Fibroblast of skin of scalp (primary cell): Measurements from ENCODE around the gene RETSAT.
"Not testable (repeated sequence)": the region's sequence is repeated elsewhere in the genome, so short reads cannot be mapped to it uniquely, and the experiment has no call there.

Source experiments
- DNase-seq: peaks from one replicate; pipeline ENCODE4 v3.0.0-alpha.2; 2013

RETSAT gene

DNA sequence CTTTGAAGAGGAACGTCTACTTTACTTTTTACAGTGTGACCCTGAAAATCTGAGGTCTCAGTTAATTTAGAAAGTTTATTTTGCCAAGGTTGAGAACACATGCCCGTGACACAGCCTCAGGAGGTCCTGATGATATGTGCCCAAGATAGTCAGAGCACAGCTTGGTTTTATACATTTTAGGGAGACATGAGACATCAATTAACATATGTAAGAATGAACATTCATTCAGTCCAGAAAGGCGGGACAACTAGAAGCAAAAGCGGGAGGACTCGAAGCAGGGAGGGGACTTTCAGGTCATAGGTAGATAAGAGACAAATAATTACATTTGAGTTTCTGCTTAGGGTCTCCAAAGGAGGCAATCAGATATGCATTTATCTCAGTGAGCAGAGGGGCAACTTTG is 23.9 kb upstream of the RETSAT start:
- DNase-seq = no peak

- no peak for DNase-seq
Measured at GRCh38 chr2:85377083-85377482, 22.8 kb upstream of the RETSAT start.

DNA sequence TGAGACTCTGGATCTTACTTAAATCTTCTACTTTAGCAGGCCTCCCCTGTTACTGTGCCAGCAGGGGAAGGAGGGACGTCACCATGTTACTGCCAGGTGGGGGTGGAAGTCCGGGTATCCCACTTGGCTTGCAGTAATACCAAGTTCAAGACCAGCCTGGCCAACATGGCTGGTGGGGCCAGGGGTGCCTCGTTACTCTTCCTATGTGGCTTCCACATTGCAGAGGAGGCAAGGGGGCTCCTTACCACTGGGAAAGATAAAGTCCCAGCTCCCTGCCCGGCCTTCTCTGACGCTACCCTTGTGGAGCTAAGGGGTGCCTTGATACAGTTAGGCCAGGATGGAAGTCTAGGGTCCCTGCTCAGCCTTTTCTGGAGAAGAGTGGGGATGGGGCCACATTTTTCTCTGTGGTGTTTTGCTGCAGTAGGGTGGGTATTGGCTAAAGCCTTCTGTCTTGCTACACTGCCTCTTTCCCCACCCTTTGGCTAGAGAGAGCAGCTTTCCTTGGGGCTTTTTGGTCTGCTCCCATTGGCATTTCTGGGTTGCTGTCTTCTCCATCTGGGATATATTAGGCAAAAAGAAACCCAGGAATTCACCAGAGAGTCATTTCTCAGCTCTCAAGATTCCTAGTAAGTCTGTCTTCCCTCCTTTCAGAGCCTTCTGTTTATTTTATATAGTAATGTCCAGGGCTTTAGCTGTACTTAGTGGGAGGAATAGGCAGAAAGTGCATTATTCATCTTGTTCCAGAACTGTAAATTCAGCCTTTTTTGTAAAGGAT is 22.1 kb upstream of the RETSAT start:
- peak; percentile 49 for DNase-seq

DNA sequence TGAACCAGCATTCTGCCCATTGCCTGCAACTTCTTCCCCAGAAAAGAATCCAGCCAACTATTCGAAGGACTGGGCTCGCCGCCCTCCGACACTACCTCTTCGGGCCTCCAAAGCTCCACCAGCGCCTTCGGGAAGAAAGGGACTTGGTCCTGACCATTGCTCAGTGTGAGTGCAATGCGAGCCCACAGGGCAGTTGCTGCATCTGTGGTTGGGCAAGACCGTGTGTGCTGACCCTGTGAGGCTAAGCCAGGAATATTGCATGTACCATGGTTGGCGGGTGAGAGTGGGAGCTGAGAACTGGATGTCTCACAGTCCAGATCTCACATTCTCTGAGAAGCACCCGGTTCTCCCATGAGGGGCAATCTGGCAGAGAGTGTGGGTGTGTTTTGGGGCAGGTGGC is 16.7 kb upstream of the RETSAT start:
- no peak for DNase-seq

GRCh38 chr2:85369500-85369899 is 15.2 kb upstream of the RETSAT start:
- no peak for DNase-seq

GRCh38 chr2:85368921-85369320 is 14.6 kb upstream of the RETSAT start:
- DNase-seq = no peak

GRCh38 chr2:85367180-85367579 is 12.9 kb upstream of the RETSAT start:
- DNase-seq = no peak

GRCh38 chr2:85362653-85363387 is 8.5 kb upstream of the RETSAT start:
- DNase-seq = not testable (repeated sequence)

- no peak for DNase-seq
Measured at GRCh38 chr2:85357736-85358135, 3.4 kb upstream of the RETSAT start.

GRCh38 chr2:85356186-85356585 is 1.9 kb upstream of the RETSAT start:
- no peak for DNase-seq

DNA sequence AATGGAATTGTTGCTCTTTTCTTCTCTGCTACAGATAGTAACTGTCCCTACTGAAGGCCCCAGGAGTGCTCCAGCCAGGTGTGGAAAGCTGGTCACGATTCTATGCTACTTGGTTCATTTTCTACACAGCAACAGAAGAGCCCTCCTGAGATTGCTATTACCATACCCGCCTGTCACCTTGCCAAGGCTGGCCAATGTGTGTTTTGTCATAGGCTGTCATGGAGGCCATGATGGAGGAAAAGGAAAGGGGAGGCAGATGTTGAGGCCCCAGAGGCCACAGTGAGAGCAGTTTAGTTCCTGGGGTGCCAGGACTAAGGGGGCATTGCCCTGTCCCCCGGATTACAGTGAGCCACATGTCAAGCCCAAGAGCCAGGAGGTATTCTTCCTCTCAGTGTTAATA is 1.2 kb upstream of the RETSAT start:
- no peak for DNase-seq

GRCh38 chr2:85355073-85355410 is 714 bp upstream of the RETSAT start:
- no peak for DNase-seq

- no peak for DNase-seq
Measured at GRCh38 chr2:85353876-85354285, 447 bp downstream of the RETSAT start.

GRCh38 chr2:85347599-85347998 is 6.7 kb downstream of the RETSAT start:
- DNase-seq = no peak

- no peak for DNase-seq
Measured at GRCh38 chr2:85344356-85344954, 9.9 kb downstream of the RETSAT start.

DNA sequence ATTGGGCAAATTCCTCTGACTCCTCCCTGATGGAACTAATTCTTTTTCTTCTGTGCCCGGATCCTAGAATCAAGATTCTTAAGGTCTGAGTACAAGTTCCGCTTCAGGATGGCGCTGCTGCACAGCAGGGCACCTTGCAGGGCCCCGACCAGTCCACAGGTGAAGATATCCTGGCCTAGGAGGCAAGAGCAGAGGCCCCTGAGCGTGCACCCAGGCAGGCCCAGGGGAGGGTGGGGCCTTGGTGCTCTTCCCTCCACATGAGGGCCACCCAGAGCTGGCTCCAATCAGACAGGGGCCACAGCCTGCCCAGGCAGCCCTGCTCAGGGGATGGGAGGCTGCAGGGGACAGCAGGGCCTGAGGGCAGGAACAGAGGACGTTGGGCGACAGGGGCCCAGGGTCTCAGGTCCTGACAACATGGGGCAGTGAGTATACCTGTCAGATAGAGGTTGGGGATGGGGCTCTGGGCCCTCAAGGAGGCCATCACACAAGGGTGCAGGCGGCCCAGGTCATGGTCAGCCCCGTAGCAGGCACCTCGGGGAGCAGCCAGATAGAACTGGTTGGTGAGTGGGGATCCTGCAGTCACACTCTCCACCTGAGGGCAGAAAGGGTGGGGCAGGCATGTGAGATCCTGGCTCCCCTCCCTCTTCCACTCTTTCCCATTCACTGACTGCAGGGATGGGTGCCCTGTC is 11.0 kb downstream of the RETSAT start:
- DNase-seq = not testable (repeated sequence)

DNA sequence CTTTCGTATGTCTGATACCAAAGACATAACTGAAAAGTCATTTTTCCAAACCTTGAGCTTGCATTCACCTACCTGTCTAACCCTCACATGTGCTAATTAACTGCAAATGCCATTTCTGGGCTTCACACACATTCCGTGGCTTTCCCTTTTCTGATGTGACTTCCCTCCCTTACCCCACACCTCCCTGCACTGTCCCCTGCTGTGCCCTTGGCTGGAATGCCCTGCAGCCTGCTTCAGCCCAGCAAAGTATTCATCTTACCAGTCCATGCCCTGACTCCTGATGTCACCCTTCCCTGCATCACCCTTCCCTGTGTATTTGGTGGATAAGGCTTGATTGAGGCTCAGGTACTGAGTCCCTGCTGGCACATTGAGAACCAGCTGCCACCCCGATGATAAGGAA is 12.2 kb downstream of the RETSAT start:
- no peak for DNase-seq

GRCh38 chr2:85341269-85342029 is 12.9 kb downstream of the RETSAT start:
- DNase-seq = no peak

GRCh38 chr2:85340034-85340892 is 14.1 kb downstream of the RETSAT start:
- DNase-seq = no peak

GRCh38 chr2:85334928-85335327 is 19.4 kb downstream of the RETSAT start:
- no peak for DNase-seq

- not testable (repeated sequence) for DNase-seq
Measured at GRCh38 chr2:85333877-85334276, 20.5 kb downstream of the RETSAT start.
